ENCODE measurements around the gene NF1.

GRCh38 chr17:31112001-31112661 is 17.4 kb downstream of the NF1 start:
- TF ChIP-seq EP300 (IDR thresholded peaks at IDR 0.05) (no peak), POLR2A (IDR thresholded peaks at IDR 0.05) (no peak), CTCF (IDR thresholded peaks at IDR 0.05) (no peak), POLR2AphosphoS5 (IDR thresholded peaks at IDR 0.05) (no peak)

Data from gastroesophageal sphincter (tissue), 3 donors.